ENCODE results near the gene NYNRIN. TPM values are rescaled to one million over a fixed set of nuclear protein-coding genes. Genes with fewer than 3 reads are reported as not detected.
"Not testable (repeated sequence)": the region's sequence is repeated elsewhere in the genome, so short reads cannot be mapped to it uniquely, and the experiment has no call there.

The NYNRIN gene
- 10 to 100 TPM in 2 of 4 donors, 1 to 10 TPM in 2; 6.9 to 19.9 (median 11.5) TPM for total RNA-seq

DNA sequence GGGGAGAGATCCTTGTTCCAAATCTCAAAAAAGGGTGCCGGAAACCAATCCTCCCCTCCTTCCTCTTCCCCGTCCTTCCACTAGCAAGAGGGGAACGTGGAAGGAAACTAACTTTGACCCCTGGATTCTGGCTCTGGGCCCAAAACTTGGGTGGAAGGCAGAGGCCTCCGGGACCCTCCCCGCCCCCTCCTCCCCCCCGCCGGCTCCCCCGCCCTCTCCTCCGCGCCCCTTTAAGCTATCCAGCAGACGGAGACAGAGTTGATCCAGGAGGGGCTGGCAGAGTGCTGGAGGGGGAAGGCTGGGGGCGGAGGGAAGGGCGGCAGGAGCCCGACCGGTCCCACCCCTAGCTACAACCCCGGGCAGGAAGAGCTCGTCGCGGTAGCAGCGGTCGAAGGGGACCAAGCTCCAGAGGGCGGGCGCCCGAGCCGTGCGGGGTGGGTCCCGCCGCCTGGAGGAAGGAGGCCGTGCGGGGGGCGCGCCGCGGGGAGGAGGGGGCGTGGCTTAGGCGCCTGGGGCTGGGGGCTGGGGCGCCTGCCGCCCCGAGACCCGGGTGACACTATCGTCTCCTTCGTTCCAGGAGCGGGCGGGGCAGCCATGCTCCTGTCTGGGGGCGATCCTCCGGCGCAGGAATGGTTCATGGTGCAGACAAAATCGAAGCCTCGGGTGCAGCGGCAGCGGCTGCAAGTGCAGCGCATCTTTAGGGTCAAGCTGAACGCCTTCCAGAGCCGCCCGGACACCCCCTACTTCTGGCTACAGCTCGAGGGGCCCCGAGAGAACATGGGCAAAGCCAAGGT is at the start of gene NYNRIN:
TSS of gene NYNRIN (plus strand) at position 351 of the 794 bp plus-strand sequence. CDS start at position 595, 244 bp downstream.
- peaks cover 0 to 64% (median 29%) of the 10 kb centered on the region in 3 donors for H3K4me1 ChIP-seq
- no peaks in the 10 kb centered on the region for H3K36me3 ChIP-seq
- TF ChIP-seq POLR2AphosphoS5 (IDR thresholded peaks at IDR 0.05): no peak
- TF ChIP-seq, protein P1, sequence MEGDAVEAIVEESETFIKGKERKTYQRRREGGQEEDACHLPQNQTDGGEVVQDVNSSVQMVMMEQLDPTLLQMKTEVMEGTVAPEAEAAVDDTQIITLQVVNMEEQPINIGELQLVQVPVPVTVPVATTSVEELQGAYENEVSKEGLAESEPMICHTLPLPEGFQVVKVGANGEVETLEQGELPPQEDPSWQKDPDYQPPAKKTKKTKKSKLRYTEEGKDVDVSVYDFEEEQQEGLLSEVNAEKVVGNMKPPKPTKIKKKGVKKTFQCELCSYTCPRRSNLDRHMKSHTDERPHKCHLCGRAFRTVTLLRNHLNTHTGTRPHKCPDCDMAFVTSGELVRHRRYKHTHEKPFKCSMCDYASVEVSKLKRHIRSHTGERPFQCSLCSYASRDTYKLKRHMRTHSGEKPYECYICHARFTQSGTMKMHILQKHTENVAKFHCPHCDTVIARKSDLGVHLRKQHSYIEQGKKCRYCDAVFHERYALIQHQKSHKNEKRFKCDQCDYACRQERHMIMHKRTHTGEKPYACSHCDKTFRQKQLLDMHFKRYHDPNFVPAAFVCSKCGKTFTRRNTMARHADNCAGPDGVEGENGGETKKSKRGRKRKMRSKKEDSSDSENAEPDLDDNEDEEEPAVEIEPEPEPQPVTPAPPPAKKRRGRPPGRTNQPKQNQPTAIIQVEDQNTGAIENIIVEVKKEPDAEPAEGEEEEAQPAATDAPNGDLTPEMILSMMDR (IDR thresholded peaks at IDR 0.05): peak in 1 of 4 experiments; percentile 27
- peak in 1 of 2 donors; percentile 16 for TF ChIP-seq POLR2A (IDR thresholded peaks at IDR 0.05)
- TF ChIP-seq EP300 (IDR thresholded peaks at IDR 0.05): no peak
- H3K27me3 ChIP-seq: no peaks in the 10 kb centered on the region
- WGBS, 2 donors (ENCODE audit: low coverage in 1 of 2): no CpG with 5 or more reads among the region's 57 CpGs
- peak within 1 kb of the TSS; percentile 7 to 82 (median 78) for H3K27ac ChIP-seq
- H3K9me3 ChIP-seq: no peaks in the 10 kb centered on the region
- peak; percentile 85 for ATAC-seq
- H3K4me3 ChIP-seq: peak within 1 kb of the TSS; percentile 80 to 85

DNA sequence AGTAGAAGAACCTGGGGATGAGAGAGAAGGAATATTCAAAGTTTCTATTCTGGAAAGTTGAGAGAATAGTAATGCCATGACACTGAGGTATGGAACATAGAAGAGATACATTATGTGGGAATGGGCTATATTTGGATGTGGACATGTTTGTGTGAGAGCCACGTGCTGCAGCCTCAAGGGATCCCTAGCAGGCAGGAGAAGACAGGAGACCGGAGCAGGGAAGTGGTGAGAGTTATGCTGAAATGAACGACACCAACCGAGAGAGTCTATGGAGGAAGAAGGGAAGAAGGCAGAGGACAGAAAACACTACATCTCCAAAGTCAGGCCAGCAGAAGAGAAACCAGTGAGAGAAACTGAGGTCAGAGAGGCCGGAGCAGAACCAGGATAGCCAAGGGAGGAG is 49.1 kb upstream of the NYNRIN start:
- H3K27ac ChIP-seq: no peak overlapping the region
- TF ChIP-seq POLR2A (IDR thresholded peaks at IDR 0.05): no peak
- TF ChIP-seq EP300 (IDR thresholded peaks at IDR 0.05): no peak
- TF ChIP-seq, protein P1 (IDR thresholded peaks at IDR 0.05): no peak
- no peak for TF ChIP-seq POLR2AphosphoS5 (IDR thresholded peaks at IDR 0.05)
- no peak for ATAC-seq
- no peaks in the 10 kb centered on the region for H3K36me3 ChIP-seq
- H3K27me3 ChIP-seq: peaks cover 30% of the 10 kb centered on the region
- H3K4me3 ChIP-seq: no peak overlapping the region
- peaks cover 0 to 23% (median 0%) of the 10 kb centered on the region in 3 donors for H3K4me1 ChIP-seq
- H3K9me3 ChIP-seq: no peaks in the 10 kb centered on the region
- 55 to 67% methylated on average over 5 of the region's 5 CpGs for WGBS, 2 donors (ENCODE audit: low coverage in 1 of 2)

DNA sequence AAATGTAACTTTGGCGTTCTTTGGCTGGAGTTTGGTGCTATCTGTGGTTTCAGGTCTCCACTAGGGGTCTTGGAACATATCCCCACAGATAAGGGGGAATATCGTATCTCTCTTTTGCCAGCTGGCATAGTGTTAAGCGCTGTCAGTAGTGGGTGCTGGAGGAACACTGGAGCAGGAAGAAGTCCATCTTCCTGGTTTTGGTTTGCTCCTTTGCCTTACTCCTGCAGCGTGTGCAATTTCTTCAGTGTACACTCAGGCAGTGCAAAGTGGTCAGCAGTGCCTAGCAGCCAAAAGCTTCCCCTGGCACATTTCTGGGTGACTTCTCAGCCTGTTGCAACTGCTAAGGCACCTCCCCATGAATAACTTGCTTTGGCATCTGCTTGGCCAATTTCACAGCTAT is 47.3 kb upstream of the NYNRIN start:
- WGBS, 2 donors (ENCODE audit: low coverage in 1 of 2): 18 to 29% methylated on average over 3 to 4 of the region's 4 CpGs
- Histone ChIP-seq H3K9me3 (no peaks in the 10 kb centered on the region), H3K27ac (no peak overlapping the region), H3K4me1 (peaks cover 0 to 23% (median 0%) of the 10 kb centered on the region in 3 donors), H3K36me3 (no peaks in the 10 kb centered on the region), H3K27me3 (peaks cover 28% of the 10 kb centered on the region), H3K4me3 (no peak overlapping the region)
- TF ChIP-seq EP300 (IDR thresholded peaks at IDR 0.05) (no peak), POLR2AphosphoS5 (IDR thresholded peaks at IDR 0.05) (no peak), POLR2A (IDR thresholded peaks at IDR 0.05) (no peak)
- TF ChIP-seq, protein P1 (IDR thresholded peaks at IDR 0.05): no peak
- ATAC-seq: peak; percentile 50

DNA sequence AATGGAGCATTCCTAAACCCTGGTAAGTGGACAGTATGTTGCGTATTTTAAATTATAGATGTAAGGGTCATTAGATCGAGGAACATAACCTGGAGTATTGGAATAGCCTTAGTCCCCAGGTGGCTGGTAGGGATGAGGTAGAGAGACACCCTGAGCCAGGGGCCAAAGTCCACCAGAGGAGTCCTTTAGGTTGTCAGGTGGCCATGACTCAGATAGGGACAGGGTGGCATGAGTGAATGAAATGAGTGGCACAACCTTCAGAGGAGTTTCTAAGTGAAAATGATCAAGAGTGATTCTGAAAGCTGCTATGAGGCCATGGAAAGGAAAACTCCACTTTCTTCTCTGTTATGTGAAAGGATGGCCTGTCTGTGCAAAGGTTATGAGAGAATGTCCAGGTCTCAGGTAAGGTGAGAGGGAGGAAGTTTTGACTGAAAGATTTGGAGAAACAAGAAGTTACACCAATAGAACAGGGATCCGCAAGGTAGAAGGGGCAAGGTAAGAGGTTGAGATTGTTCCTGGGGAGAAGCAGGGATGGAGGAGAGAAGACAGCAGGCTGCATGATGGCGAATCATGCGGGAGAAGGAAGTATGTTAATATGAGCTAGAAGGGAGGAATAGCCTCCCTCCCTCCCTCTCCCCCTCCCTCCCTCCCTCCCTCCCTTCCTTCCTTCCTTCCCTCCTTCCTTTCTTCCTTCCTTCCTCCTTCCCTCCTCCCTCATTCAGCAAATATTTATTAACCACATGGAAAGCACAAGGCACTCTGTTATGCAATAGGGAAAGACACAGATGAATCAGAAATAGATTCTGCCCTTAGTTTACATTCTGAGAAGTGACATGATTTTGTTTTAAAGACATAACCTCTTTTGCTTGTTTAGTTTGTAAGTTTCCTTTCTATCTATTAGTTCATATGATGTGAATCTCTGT is 45.0 kb upstream of the NYNRIN start:
- Histone ChIP-seq H3K4me1 (peaks cover 0 to 23% (median 0%) of the 10 kb centered on the region in 3 donors), H3K27me3 (peaks cover 10% of the 10 kb centered on the region), H3K27ac (peak overlapping the region in 2 of 4 donors; percentile 21 to 59), H3K9me3 (no peaks in the 10 kb centered on the region), H3K36me3 (no peaks in the 10 kb centered on the region), H3K4me3 (no peak overlapping the region)
- ATAC-seq: no peak
- TF ChIP-seq, protein P1 (IDR thresholded peaks at IDR 0.05): no peak
- TF ChIP-seq POLR2AphosphoS5 (IDR thresholded peaks at IDR 0.05) (peak; percentile 54), POLR2A (IDR thresholded peaks at IDR 0.05) (no peak)
- 75 to 80% methylated on average over 5 of the region's 5 CpGs for WGBS, 2 donors (ENCODE audit: low coverage in 1 of 2)

DNA sequence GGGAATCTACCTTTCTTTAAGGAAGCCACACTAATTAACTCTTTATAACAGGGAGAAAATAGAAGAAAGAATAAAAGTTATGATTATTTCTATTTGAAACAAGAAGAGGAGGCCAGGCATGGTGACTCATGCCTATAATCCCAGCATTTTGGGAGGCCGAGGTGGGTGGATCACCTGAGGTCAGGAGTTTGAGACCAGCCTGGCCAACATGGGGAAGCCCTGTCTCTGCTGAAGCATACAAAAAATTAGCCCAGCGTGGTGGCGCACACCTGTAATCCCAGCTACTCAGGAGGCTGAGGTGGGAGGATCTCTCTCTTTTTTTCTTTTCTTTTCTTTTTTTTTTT is 44.3 kb upstream of the NYNRIN start:
- H3K27ac ChIP-seq: peak overlapping the region in 2 of 4 donors; percentile 21 to 59
- peaks cover 0 to 23% (median 0%) of the 10 kb centered on the region in 3 donors for H3K4me1 ChIP-seq
- H3K4me3 ChIP-seq, H3K9me3 ChIP-seq, H3K36me3 ChIP-seq, ATAC-seq, H3K27me3 ChIP-seq: not testable (repeated sequence)
- 0 to 62% methylated on average over 1 to 3 of the region's 3 CpGs for WGBS, 2 donors (ENCODE audit: low coverage in 1 of 2)
